Astrocyte of the cerebellum (primary cell): ENCODE results near the gene ZNF385C.

ENCODE experiments used
- DNase-seq: peaks from one replicate; pipeline ENCODE4 v3.0.0-alpha.2; 2011; ENCODE audit warnings: low read depth
- H3K4me3 ChIP-seq: 2 replicates; pipeline ENCODE4 v1.5.1; 2011; ENCODE audit warnings: mild to moderate bottlenecking, low read depth, low read length, moderate library complexity
- CTCF ChIP-seq: IDR thresholded peaks from 2 replicates; pipeline ENCODE4 v1.5.1; 2012; ENCODE audit warnings: low read length, low read depth, moderate library complexity, mild to moderate bottlenecking; ENCODE audit errors: missing control alignments
- in situ Hi-C: cut with HindIII; loops from 2 replicates; pipeline ENCODE4 v1.10.0; 2017; ENCODE audit warnings: low sequenced_read_pairs

Gene ZNF385C

DNA sequence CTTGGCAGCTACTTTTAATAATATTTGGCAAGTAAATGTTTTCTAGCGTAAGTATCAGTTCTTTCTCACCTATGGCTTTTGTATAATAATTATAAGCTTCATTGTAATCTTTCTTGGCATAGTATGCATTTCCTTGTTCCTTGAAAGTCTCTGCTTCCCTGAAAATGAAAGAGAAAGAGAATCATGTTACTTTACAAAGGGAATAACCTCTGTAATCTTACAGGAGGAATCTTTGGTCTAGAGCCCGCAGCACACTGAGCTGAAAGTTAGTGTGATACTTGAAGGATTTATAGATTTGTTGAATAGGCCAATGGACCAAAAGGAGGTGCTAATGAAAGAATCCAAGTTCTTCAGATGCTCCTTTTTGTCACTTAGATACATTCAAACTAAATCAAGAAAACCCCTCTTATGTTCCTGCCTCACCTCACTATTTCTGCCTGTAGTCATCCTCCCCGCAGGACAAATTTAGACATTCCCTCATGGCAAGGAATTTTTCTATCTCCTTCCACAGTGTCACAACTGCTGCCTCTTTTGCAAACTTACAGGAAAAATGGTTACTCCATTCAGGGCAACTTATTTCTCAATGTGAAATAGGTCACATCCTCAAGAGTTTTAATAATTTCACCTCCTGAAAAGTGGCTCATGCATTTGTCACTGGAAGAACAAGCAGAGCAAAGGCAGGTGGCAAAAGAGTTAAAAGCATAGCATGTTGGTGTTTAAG is 97.7 kb downstream of the ZNF385C start:
- DNase-seq = no peak
- in situ Hi-C loops = no loop called here
- TF ChIP-seq CTCF = no peak
- no peak overlapping the region for H3K4me3 ChIP-seq

- in situ Hi-C loops = no loop called here
- H3K4me3 ChIP-seq = no peak overlapping the region
- TF ChIP-seq CTCF = no peak
- DNase-seq = no peak
These were observed 99.8 kb downstream of the ZNF385C start for GRCh38 chr17:41998497-41998896.

DNA sequence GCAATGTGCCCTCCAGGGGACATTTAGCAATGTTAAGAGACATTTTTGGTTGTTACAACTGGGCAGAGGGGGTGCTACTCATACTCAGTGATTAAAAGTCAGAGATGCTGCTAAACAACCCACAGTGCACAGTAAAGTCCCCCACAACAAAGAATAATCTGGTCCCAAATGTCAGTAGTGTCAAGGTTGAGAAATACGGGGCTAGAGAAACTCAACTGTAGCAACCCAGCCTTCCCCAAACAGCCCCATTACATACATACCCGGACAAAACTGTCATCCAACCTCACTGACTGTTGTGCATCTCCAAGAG is 101.5 kb downstream of the ZNF385C start:
- H3K4me3 ChIP-seq = no peak overlapping the region
- in situ Hi-C loops = no loop called here
- DNase-seq = no peak
- no peak for TF ChIP-seq CTCF

DNA sequence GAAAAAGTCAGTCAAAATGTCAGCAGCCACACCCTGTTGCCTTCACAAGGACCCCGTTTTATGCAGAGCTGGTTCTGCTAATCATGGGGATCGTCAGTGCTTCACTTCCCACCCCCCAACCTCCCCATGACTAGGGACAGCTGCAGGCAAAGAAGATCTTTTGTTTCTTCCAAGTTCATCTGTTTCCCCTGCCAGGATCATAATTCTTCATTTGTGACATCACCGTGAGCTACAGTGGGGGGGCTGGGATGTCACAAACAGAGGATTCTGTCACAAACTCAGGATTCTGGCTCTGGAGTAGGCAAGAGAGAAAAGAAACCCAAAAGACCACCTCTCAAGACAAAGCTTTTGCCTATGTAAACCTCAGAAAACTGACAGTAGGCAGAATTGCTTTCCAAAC is 105.7 kb downstream of the ZNF385C start:
- no peak overlapping the region for H3K4me3 ChIP-seq
- in situ Hi-C loops = no loop called here
- TF ChIP-seq CTCF = no peak
- DNase-seq = no peak

DNA sequence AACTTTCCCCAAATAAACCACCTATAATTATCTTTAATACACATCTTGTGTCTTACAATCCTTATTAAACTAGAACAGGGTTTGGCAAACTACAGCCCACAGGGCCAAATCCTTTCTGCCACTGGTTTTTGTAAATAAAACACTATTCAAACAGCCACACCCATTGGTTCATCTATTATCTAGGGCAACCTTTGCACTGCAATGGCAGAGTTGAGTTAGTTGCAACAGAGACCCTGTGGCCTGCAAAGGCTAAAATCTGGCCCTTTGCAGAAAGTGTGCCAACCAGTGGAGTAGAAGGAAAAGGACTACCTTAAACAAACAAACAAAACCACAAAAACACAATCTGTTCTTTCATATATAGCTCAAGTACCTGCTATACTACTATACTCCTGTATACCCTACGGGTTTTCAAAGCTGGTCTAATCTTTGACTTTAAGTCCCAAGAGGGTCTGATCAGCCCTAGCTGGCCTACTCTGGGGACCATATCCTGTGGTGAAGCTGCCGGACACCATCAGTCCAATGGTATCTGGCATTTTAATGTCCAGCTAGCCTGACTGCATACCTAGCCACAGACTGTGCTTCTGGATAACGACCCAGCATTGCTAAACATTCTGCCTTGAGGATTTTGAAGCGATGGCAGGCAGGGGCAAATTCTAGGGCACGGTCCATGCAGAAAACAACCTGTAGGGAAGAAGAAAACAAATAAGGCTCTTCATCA is 108.4 kb downstream of the ZNF385C start:
- DNase-seq = no peak
- H3K4me3 ChIP-seq = no peak overlapping the region
- TF ChIP-seq CTCF = no peak
- in situ Hi-C loops = no loop called here

DNA sequence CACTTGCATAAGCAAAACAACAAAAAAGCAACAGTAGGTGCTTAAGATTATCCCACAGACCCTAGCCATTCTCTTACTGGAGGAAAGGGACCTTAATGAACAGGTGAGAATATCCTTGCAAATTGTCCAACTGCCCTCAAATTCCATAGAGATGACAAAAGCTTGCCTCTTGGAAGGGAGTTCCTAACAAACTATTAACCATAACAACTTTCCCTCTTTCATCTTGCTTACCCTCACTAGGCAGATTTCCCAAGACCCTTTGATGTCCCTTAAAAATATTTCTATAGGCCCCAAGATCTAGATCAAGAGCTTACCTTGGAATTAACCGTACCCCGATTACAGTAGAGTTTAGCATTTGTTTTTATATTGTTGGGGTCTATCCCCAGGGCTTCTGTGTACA is 109.9 kb downstream of the ZNF385C start:
- TF ChIP-seq CTCF = no peak
- in situ Hi-C loops = no loop called here
- no peak overlapping the region for H3K4me3 ChIP-seq
- DNase-seq = no peak
